Natural killer cell (primary cell): ENCODE results near the gene CSAD. TPM values are rescaled to one million over a fixed set of nuclear protein-coding genes. Genes with fewer than 3 reads are reported as not detected.
A peak's percentile ranks its signal among the peaks of the same experiment; 100 is the strongest.

Source experiments
- ATAC-seq, 3 donors: fragments of 150-1000 bp in 2 of 3; fragments of 200-7000 bp in 1 of 3; cut with Tn5 transposase; 1 replicate in 1 of 3; 2 replicates in 2 of 3; pipeline ENCODE4 v1.10.0; 2021; ENCODE audit warnings: mild to moderate bottlenecking in 2 of 3, moderate library complexity in 2 of 3
- DNase-seq, 2 donors: peaks; one replicate each; pipeline versions ENCODE4 v3.0.0 to v3.0.0-alpha.2; 2013 to 2021; ENCODE audit warnings: mixed read lengths in 1 of 2
- H3K27ac ChIP-seq: one replicate; pipeline ENCODE4 v1.5.1; 2013; ENCODE audit warnings: mild to moderate bottlenecking, low read length
- H3K27me3 ChIP-seq: one replicate; pipeline ENCODE4 v1.6.1; 2013; ENCODE audit warnings: low read length; ENCODE audit not compliant: control insufficient read depth, insufficient read depth
- H3K36me3 ChIP-seq: one replicate; pipeline ENCODE4 v1.6.1; 2013; ENCODE audit warnings: low read length; ENCODE audit not compliant: control insufficient read depth, insufficient read depth
- H3K4me1 ChIP-seq: one replicate; pipeline ENCODE4 v1.6.1; 2013; ENCODE audit warnings: low read length; ENCODE audit not compliant: control insufficient read depth, insufficient read depth
- H3K4me3 ChIP-seq: one replicate; pipeline ENCODE4 v1.5.1; 2013; ENCODE audit warnings: low read length
- H3K9me3 ChIP-seq: one replicate; pipeline ENCODE4 v1.6.1; 2013; ENCODE audit warnings: low read length; ENCODE audit not compliant: control insufficient read depth, insufficient read depth
- H3K27ac Mint-ChIP-seq, 2 donors: one replicate each; pipeline ENCODE4 v1.8.0; 2022; ENCODE audit warnings: mild to moderate bottlenecking in 2 of 2, mixed read lengths in 2 of 2, moderate library complexity in 1 of 2
- H3K27me3 Mint-ChIP-seq, 2 donors: one replicate each; pipeline ENCODE4 v1.8.0; 2022; ENCODE audit warnings: low read depth in 2 of 2, mixed read lengths in 2 of 2
- H3K36me3 Mint-ChIP-seq: one replicate; pipeline ENCODE4 v1.8.0; 2022; ENCODE audit warnings: mixed read lengths
- H3K4me1 Mint-ChIP-seq, 2 donors: one replicate each; pipeline ENCODE4 v1.8.0; 2022; ENCODE audit warnings: mixed read lengths in 2 of 2
- H3K4me3 Mint-ChIP-seq: one replicate; pipeline ENCODE4 v1.8.0; 2022; ENCODE audit warnings: mild to moderate bottlenecking, moderate library complexity, mixed read lengths
- H3K9me3 Mint-ChIP-seq, 2 donors: one replicate each; pipeline ENCODE4 v1.8.0; 2022; ENCODE audit warnings: mixed read lengths in 2 of 2
- CTCF ChIP-seq: fragments of 200-600 bp; IDR thresholded peaks from one replicate; pipeline ENCODE4 v1.8.0; 2022; ENCODE audit warnings: antibody characterized with exemption
- WGBS: methylation state at CpG from one replicate; pipeline ENCODE4 v1.1.7; 2013; ENCODE audit warnings: missing lambda C conversion rate; ENCODE audit not compliant: insufficient coverage; 5-methylcytosine and 5-hydroxymethylcytosine counted together
- intact Hi-C: fragments of 100-400 bp; cut with micrococcal nuclease; formaldehyde crosslinking; loops from one replicate; pipeline ENCODE4 v1.14.2; 2022
- total RNA-seq, 4 donors: library from RNA; stranded (reverse); fragments of 120-200 nt in 1 of 4; gene quantifications; one replicate each; pipeline versions ENCODE4 v1.2.3 to v1.2.4, GENCODE V29; 2013 to 2022

CSAD gene
- total RNA-seq, 3 donors from 2014 or later (not counting 1 experiment from before 2014, with no cell fraction given) = 50.8 to 54.4 (median 53.0) TPM

- no peak for ATAC-seq
- DNase-seq = no peak
- TF ChIP-seq CTCF = no peak
- Mint-ChIP-seq H3K4me1 (peaks cover 3 to 38% of the 10 kb centered on the region in 2 donors), H3K4me3 (no peak overlapping the region), H3K9me3 (no peaks in the 10 kb centered on the region), H3K36me3 (no peaks in the 10 kb centered on the region), H3K27me3 (no peaks in the 10 kb centered on the region), H3K27ac (peak overlapping the region; percentile 18 to 24)
- Histone ChIP-seq H3K9me3 (no peaks in the 10 kb centered on the region), H3K27me3 (no peaks in the 10 kb centered on the region), H3K4me3 (no peak overlapping the region), H3K36me3 (peaks cover 79% of the 10 kb centered on the region), H3K4me1 (peaks cover 10% of the 10 kb centered on the region), H3K27ac (no peak overlapping the region)
- 96% methylated on average over 8 of the region's 9 CpGs for WGBS
- intact Hi-C loops = no loop called here
These were observed 12.3 kb upstream of the CSAD start for GRCh38 chr12:53193040-53193439.

- no peak for DNase-seq
- no peak for TF ChIP-seq CTCF
- H3K36me3 ChIP-seq = peaks cover 84% of the 10 kb centered on the region
- ATAC-seq = no peak
- H3K4me1 Mint-ChIP-seq = peaks cover 0 to 34% of the 10 kb centered on the region in 2 donors
- H3K36me3 Mint-ChIP-seq = no peaks in the 10 kb centered on the region
- no peaks in the 10 kb centered on the region for H3K9me3 Mint-ChIP-seq
- 96% methylated on average over 14 of the region's 14 CpGs for WGBS
- no peaks in the 10 kb centered on the region for H3K27me3 ChIP-seq
- no peaks in the 10 kb centered on the region for H3K9me3 ChIP-seq
- H3K4me3 Mint-ChIP-seq = no peak overlapping the region
- peak overlapping the region; percentile 18 to 24 for H3K27ac Mint-ChIP-seq
- no peaks in the 10 kb centered on the region for H3K27me3 Mint-ChIP-seq
- H3K4me3 ChIP-seq = no peak overlapping the region
- intact Hi-C loops = no loop called here
- peaks cover 6% of the 10 kb centered on the region for H3K4me1 ChIP-seq
- H3K27ac ChIP-seq = no peak overlapping the region
These were observed 11.9 kb upstream of the CSAD start for GRCh38 chr12:53192531-53193021.

GRCh38 chr12:53191885-53192530, 11.3 kb upstream of the CSAD start:
- Mint-ChIP-seq H3K36me3 (no peaks in the 10 kb centered on the region), H3K9me3 (no peaks in the 10 kb centered on the region)

More at GRCh38 chr12:53191885-53192530, 11.3 kb upstream of the CSAD start:
- H3K4me1 Mint-ChIP-seq = peaks cover 0 to 31% of the 10 kb centered on the region in 2 donors
- no peak for TF ChIP-seq CTCF
- ATAC-seq (no peak), DNase-seq (no peak)
- 98% methylated on average over 14 of the region's 14 CpGs for WGBS
- intact Hi-C loops = no loop called here
- no peak overlapping the region for H3K4me3 Mint-ChIP-seq
- no peaks in the 10 kb centered on the region for H3K9me3 ChIP-seq
- no peak overlapping the region for H3K27ac ChIP-seq
- peaks cover 3% of the 10 kb centered on the region for H3K4me1 ChIP-seq
- peak overlapping the region in 1 of 2 donors; percentile 18 for H3K27ac Mint-ChIP-seq
- no peak overlapping the region for H3K4me3 ChIP-seq
- no peaks in the 10 kb centered on the region for H3K27me3 Mint-ChIP-seq
- H3K36me3 ChIP-seq = peaks cover 84% of the 10 kb centered on the region
- H3K27me3 ChIP-seq = no peaks in the 10 kb centered on the region
